Fibroblast of skin of left biceps (primary cell): ENCODE measurements around the gene IVL.

Source experiments
- DNase-seq, 2 experiments: peaks; one replicate each; pipeline ENCODE4 v3.0.0-alpha.2; 2013; ENCODE audit warnings: low read depth in 2 of 2

IVL gene

DNA sequence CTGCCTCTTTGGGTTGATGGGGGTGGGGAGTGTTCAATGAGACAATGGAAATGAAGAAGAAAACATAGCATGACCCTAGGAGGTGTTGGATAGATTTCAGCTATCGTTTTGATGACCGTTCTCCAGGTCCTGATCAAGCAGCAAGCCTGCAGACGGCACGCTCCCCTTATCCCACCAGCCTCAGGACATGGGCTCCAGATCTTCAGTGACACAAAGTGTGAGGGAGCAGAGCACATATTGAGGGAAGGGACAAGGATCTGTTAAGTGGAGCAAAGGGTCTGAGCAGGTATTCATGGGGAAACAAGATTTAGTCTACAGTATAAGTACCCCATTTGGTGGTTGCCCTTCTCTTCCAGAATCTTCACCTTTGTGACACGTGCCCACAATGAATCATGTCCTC is 43.4 kb downstream of the IVL start:
- no peak for DNase-seq

DNA sequence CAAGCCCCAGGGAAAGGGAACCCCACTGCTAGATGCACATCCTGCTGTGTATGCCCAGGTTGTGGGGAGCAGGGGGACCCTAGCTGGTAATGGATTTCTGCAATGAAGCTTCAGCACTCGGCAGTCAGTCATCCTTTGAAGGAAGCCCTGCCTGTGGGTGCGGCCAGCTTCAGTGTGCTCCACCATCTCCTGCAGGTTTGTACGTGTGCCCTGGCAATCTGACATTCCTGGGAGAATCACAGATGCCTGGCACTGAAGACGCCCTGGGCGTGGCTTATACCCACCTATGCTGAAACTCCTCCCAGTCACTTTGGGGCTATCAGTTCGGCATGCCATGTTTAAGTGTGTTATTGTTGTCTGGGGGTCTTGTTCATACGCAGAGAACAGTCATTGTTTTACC is 45.4 kb downstream of the IVL start:
- no peak for DNase-seq

GRCh38 chr1:152954436-152954835 is 46.1 kb downstream of the IVL start:
- DNase-seq, result no peak

DNA sequence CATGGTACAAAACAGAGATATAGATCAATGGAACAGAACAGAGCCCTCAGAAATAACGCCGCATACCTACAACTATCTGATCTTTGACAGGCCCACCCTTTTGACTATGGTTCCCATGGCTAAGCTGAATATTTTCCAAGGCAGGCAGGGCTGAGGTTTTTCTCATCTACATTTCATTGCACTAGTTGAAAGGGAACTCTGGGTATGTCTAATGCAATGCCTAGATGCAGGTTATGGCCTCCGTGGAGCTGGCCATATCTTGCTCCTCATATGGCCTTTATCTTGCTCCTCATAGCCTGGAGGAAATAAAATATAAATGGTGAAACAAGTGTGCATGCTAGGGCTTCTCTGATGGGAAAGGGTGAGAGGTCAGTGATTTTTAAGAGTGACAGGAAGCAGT is 49.2 kb downstream of the IVL start:
- no peak for DNase-seq

DNA sequence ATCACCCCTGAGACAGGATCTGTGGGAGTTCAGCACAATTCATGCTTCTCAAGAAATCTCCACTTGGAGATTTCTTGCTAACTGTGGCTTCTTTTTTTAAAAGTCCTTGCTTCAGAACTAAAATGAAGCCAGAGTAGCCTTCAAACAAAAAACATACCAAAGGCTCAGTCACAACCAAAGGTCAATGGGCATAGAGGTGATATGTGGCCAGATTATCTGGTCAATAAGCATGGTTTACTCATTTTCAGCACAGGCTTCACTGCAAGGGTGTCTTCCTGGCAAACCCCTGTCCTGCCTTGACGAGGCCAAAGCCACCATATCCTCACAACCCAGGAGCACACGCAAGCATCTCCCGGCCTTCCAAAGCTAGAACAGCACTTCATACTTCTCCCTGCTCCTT is 50.9 kb downstream of the IVL start:
- DNase-seq, result no peak

DNA sequence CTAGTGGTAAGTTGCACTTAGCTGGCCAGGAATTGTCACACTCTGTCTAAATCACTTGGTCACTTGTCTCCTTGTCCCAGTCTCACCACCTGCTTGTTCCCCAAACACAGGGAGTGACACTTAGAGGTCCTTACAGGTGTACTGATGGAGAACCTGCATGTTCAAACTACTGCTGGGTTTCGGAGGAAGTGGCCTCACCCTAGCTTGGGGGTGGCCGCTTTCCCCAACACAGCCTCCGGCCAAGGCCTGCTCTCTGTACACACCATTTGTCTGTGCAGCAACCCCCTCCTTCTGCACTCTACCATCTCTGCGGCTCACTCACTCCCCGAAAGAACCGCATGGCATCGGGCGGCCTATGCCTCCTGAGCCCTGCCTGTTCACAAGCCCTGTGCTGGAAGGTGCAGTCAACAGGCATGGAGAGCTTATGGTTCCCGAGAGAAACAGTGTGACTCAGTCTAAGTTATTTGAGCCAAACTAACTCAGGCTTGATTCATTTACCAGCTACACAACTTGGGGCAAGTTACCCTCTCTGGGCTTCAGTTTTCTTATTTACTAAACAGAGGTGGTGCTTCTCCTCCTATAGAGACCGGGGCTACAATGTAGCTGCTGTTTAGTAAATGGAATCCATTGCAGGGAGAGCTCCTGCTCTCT is 51.6 kb downstream of the IVL start:
- DNase-seq, result no peak

DNA sequence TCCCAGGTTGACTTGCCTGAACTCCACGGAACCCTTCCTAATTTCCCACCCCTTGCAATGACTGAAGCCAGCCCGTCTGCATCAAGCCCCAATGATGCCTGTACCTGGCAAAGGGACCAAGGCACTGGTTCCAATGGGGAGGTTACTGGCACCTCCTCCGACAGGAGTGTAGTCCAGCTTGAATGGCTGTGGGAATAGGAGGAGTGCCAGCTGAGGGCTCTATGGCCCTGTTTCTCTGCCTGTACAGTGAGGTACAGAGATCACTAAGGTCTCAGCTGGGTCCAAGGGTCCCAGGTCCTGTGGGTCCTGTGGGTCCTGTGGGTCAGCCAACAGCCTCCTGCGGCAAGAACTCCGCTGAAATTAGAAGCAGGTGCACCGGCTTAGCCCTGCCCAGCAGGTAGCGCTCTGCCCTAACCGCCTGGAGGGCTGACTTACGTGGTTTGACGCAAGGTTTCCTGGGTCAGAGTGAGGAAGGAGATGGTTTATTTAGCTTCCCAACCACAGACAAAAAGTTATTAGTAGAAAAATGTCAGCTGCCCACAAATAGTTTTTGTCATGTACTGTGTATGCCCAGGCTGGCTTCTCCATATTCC is 52.2 kb downstream of the IVL start:
- no peak for DNase-seq
